Spinal cord (tissue), 10 donors: ENCODE measurements around the gene MAPK8IP3. TPM values are rescaled to one million over a fixed set of nuclear protein-coding genes. Genes with fewer than 3 reads are reported as not detected.

Experiments
- DNase-seq, 6 donors: peaks; one replicate each; pipeline versions ENCODE4 v3.0.0 to v3.0.0-alpha.2; 2013 to 2015; ENCODE audit warnings: low spot score in 6 of 6, low read depth in 4 of 6
- H3K27ac ChIP-seq: one replicate; pipeline ENCODE4 v1.5.1; 2013; ENCODE audit warnings: low read depth, low read length, control low read depth
- H3K27me3 ChIP-seq: one replicate; pipeline ENCODE4 v1.6.1; 2013; ENCODE audit warnings: low read length; ENCODE audit not compliant: control insufficient read depth, insufficient read depth
- H3K36me3 ChIP-seq: one replicate; pipeline ENCODE4 v1.6.1; 2013; ENCODE audit warnings: low read length; ENCODE audit not compliant: control insufficient read depth, insufficient read depth
- H3K4me1 ChIP-seq: one replicate; pipeline ENCODE4 v1.6.1; 2013; ENCODE audit warnings: low read length; ENCODE audit not compliant: control insufficient read depth, insufficient read depth
- H3K4me3 ChIP-seq: one replicate; pipeline ENCODE4 v1.5.1; 2013; ENCODE audit warnings: low read depth, low read length, control low read depth
- H3K9me3 ChIP-seq: one replicate; pipeline ENCODE4 v1.6.1; 2013; ENCODE audit warnings: low read length; ENCODE audit not compliant: control insufficient read depth, insufficient read depth
- WGBS: methylation state at CpG from one replicate; pipeline ENCODE4 v1.1.5; 2013; ENCODE audit warnings: missing lambda C conversion rate; ENCODE audit not compliant: insufficient coverage; 5-methylcytosine and 5-hydroxymethylcytosine counted together
- polyA plus RNA-seq, 2 donors: library from polyadenylated mRNA; unstranded; fragments of 120-200 nt; gene quantifications; one replicate each; pipeline ENCODE4 v1.2.1, GENCODE V29; 2013; ENCODE audit not compliant: insufficient read length in 2 of 2
- total RNA-seq, 2 donors: library from RNA; depleted of rRNA in 1 of 2; stranded (reverse); fragments of 120-200 nt in 1 of 2; fragments of >200 nt in 1 of 2; gene quantifications; one replicate each; pipeline versions ENCODE4 v1.2.3 to v1.2.4, GENCODE V29; 2013 to 2014
- donor health status: healthy.

Gene MAPK8IP3
- total and polyA plus RNA-seq, 4 donors = 53.3 to 137 (median 92.7) TPM

GRCh38 chr16:1744338-1744840, 38.4 kb downstream of the MAPK8IP3 start:
- Histone ChIP-seq H3K36me3 (peaks cover 98% of the 10 kb centered on the region), H3K27me3 (no peaks in the 10 kb centered on the region), H3K4me3 (no peak overlapping the region), H3K4me1 (no peaks in the 10 kb centered on the region), H3K9me3 (no peaks in the 10 kb centered on the region), H3K27ac (no peak overlapping the region)
- DNase-seq = no peak
- WGBS = 86% methylated on average over 19 of the region's 24 CpGs

DNA sequence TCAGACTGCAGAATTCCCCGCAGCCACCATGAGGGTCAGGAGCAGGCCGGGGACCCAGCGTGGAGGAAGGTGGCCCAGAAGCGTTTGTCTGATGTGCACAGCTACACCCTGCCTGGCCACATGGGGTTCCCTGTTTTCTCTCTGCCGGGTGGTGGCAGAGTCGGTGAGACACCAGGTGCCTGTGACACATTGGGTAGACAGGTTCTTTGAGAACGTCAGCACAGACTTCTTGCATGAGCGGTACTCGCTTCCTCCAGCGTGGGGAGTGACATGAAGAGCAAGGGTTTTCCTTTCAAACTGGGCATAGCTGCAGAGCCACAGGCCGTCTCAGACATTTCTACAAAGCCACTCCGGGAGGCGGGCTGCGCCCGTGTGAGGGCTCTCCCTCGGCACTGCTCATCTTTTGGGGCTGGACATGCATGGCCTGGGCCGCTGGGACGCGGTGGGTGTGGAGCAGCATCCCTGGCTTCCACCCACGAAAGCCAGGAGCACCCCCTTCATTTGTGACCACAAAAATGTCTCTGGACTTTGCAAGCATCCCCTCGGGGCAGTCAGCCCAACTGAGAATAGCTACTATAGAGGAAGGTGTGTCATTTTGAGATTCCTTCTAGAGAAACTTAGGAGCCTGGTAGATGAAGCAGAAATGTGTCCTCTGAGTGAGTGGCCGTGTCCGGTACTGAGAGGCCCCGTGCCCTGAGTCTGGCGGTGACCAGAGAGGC, 39.3 kb downstream of the MAPK8IP3 start:
- DNase-seq = no peak
- no peaks in the 10 kb centered on the region for H3K27me3 ChIP-seq
- H3K9me3 ChIP-seq = no peaks in the 10 kb centered on the region
- peaks cover 99% of the 10 kb centered on the region for H3K36me3 ChIP-seq
- H3K4me3 ChIP-seq = no peak overlapping the region
- no peaks in the 10 kb centered on the region for H3K4me1 ChIP-seq
- 97% methylated on average over 24 of the region's 25 CpGs for WGBS
- no peak overlapping the region for H3K27ac ChIP-seq

- DNase-seq = no peak
- peaks cover 99% of the 10 kb centered on the region for H3K36me3 ChIP-seq
- H3K27me3 ChIP-seq = no peaks in the 10 kb centered on the region
- no peak overlapping the region for H3K27ac ChIP-seq
- no peaks in the 10 kb centered on the region for H3K4me1 ChIP-seq
- H3K9me3 ChIP-seq = no peaks in the 10 kb centered on the region
- WGBS = 90% methylated on average over 29 of the region's 29 CpGs
- no peak overlapping the region for H3K4me3 ChIP-seq
Measured at GRCh38 chr16:1745900-1746692, 40.1 kb downstream of the MAPK8IP3 start.

- H3K4me3 ChIP-seq = no peak overlapping the region
- WGBS = 95% methylated on average over 31 of the region's 31 CpGs
- H3K9me3 ChIP-seq = no peaks in the 10 kb centered on the region
- H3K27ac ChIP-seq = no peak overlapping the region
- no peaks in the 10 kb centered on the region for H3K4me1 ChIP-seq
- peaks cover 99% of the 10 kb centered on the region for H3K36me3 ChIP-seq
- no peaks in the 10 kb centered on the region for H3K27me3 ChIP-seq
- DNase-seq = no peak
Measured at GRCh38 chr16:1746693-1747195, 40.7 kb downstream of the MAPK8IP3 start.

- Histone ChIP-seq H3K9me3 (no peaks in the 10 kb centered on the region), H3K4me1 (no peaks in the 10 kb centered on the region), H3K27me3 (no peaks in the 10 kb centered on the region), H3K36me3 (peaks cover 99% of the 10 kb centered on the region), H3K27ac (no peak overlapping the region), H3K4me3 (no peak overlapping the region)
- no peak for DNase-seq
- WGBS = 91% methylated on average over 10 of the region's 11 CpGs
Measured at GRCh38 chr16:1747934-1748333, 41.9 kb downstream of the MAPK8IP3 start.

DNA sequence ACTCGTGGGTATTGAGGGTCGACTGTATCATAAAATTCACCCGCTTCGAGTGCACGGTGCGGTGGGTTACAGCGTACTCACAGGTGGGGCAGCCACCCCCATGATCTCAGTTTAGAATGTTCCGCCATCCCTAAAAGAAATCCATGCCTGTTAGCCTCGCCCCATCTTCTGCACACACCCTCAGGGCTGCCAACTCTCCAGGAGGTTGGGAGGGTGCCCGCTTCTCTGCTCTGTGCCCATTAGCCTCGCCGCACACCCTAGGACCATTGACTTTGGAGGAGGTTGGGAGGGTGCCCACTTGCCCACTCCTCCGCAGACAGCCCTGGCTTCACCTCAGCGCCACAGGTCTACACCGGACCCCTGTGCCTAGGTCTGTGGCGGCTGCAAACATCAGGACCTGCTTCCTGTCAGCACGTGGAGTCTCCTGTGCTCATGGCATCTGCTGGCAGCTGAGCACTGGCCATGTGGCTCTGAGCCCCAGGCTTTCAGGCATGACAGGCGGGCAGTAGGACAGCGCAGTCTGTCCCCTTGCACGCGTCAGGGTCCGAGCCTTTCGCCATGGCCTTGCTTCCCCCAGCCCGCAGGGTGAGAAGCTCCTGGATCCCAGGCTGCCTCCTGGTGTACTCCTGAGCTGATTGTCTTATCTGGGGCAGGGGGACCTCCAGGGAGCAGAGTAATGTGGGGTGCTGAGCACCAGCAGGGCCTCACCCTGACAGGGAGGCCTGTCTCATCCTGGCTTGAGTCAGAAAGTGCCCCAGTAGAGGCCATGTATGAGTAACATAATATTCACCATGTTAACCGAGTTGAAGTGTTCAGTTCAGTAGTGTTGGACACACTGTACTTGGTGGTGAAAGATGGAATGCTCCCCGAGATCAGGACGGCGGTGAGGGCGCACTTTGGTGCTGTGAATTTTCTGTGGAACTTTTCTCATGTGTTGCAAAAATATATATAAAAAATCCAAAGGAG, 43.4 kb downstream of the MAPK8IP3 start:
- Histone ChIP-seq H3K9me3 (no peaks in the 10 kb centered on the region), H3K27ac (no peak overlapping the region), H3K4me1 (no peaks in the 10 kb centered on the region), H3K4me3 (no peak overlapping the region), H3K36me3 (peaks cover 99% of the 10 kb centered on the region), H3K27me3 (no peaks in the 10 kb centered on the region)
- DNase-seq = no peak
- WGBS = 97% methylated on average over 20 of the region's 29 CpGs

- Histone ChIP-seq H3K27me3 (no peaks in the 10 kb centered on the region), H3K4me3 (no peak overlapping the region), H3K4me1 (no peaks in the 10 kb centered on the region), H3K36me3 (peaks cover 97% of the 10 kb centered on the region), H3K9me3 (no peaks in the 10 kb centered on the region), H3K27ac (no peak overlapping the region)
- no peak for DNase-seq
- 96% methylated on average over 16 of the region's 16 CpGs for WGBS
Measured at GRCh38 chr16:1751946-1752345, 46.0 kb downstream of the MAPK8IP3 start.

GRCh38 chr16:1752853-1753252, 46.9 kb downstream of the MAPK8IP3 start:
- Histone ChIP-seq H3K4me3 (no peak overlapping the region), H3K4me1 (no peaks in the 10 kb centered on the region), H3K27ac (no peak overlapping the region), H3K27me3 (no peaks in the 10 kb centered on the region), H3K9me3 (no peaks in the 10 kb centered on the region), H3K36me3 (peaks cover 94% of the 10 kb centered on the region)
- WGBS = 98% methylated on average over 6 of the region's 14 CpGs
- DNase-seq = no peak

DNA sequence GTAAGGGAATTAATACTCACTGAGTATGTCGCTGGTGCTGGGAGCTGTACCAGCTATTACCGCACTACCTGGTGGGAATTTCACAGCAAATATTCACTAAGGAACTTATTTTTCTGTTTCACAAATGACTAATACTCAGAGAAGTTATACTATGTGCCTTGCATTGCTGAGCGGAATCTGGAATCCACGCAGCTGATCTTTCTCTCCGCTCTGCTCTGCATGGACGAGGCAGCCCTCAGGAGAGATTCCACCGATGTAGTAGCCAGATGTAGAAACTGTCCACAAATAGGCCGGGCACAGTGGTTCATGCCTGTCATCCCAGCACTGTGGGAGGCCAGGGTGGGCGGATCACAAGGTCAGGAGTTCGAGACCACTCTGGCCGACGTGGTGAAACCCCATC, 48.2 kb downstream of the MAPK8IP3 start:
- WGBS = 96% methylated on average over 10 of the region's 12 CpGs
- DNase-seq = no peak
- Histone ChIP-seq H3K27me3 (no peaks in the 10 kb centered on the region), H3K27ac (no peak overlapping the region), H3K4me1 (peaks cover 5% of the 10 kb centered on the region), H3K9me3 (no peaks in the 10 kb centered on the region), H3K36me3 (peaks cover 94% of the 10 kb centered on the region), H3K4me3 (no peak overlapping the region)
